ENCODE data around the gene SCFD2. TPM values are rescaled to one million over a fixed set of nuclear protein-coding genes. Genes with fewer than 3 reads are reported as not detected.
"Not testable (repeated sequence)": the region's sequence is repeated elsewhere in the genome, so short reads cannot be mapped to it uniquely, and the experiment has no call there.

SCFD2 gene
- polyA plus RNA-seq, 1 donor from 2014 or later: 5.0 TPM

DNA sequence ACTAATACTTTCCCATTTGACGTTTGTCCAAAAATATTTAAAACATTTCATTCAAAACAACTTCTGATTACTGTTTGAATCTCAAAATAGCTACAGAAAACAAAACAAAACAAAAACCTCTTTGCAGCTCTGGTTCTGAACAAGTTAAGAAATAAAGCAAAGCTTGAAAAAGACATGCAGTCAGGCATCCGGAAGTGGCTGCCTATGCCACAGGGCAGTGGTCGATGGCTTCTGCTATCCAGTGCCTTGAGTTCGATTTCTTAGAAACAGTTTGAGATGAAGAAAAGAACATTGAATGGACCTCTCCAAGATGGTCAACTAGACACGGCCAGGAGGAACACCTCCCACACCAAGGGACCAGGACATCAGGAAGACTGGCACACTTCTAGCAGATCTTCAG is 125.3 kb downstream of the SCFD2 start:
- Histone ChIP-seq H3K9me3 (ENCODE audit: low read length) (peaks cover 4% of the 10 kb centered on the region), H3K4me2 (ENCODE audit: low read length) (no peak overlapping the region), H3K4me3 (ENCODE audit: low read length) (no peak overlapping the region), H3K27ac (ENCODE audit: low read length) (no peak overlapping the region), H3K79me2 (replicated peaks; ENCODE audit: insufficient read depth, low read length) (no peaks in the 10 kb centered on the region), H3K9ac (ENCODE audit: low read length) (no peak overlapping the region), H2AFZ (ENCODE audit: low read depth, low read length) (no peak overlapping the region), H3K36me3 (ENCODE audit: insufficient read depth, low read length) (no peaks in the 10 kb centered on the region), H3F3A (ENCODE audit: insufficient read depth, low read length, poor library complexity, severe bottlenecking) (no peaks in the 10 kb centered on the region), H4K20me1 (ENCODE audit: insufficient read depth) (no peaks in the 10 kb centered on the region), H3K9me2 (ENCODE audit: insufficient read depth, low read length) (no peaks in the 10 kb centered on the region), H3K27me3 (ENCODE audit: insufficient read depth, low read depth, low read length) (no peaks in the 10 kb centered on the region)
- TF ChIP-seq SMC3 (conservative IDR thresholded peaks at IDR 0.05; ENCODE audit: poor library complexity) (no peak), EP300 (conservative IDR thresholded peaks at IDR 0.05; ENCODE audit: poor library complexity, severe bottlenecking) (no peak), TAF1 (IDR thresholded peaks at IDR 0.05; ENCODE audit: low read depth) (no peak), CTCF (IDR thresholded peaks at IDR 0.05; ENCODE audit: poor library complexity, severe bottlenecking) (no peak), POLR2AphosphoS5 (IDR thresholded peaks at IDR 0.05) (no peak)
- TF ChIP-seq, protein P1, sequence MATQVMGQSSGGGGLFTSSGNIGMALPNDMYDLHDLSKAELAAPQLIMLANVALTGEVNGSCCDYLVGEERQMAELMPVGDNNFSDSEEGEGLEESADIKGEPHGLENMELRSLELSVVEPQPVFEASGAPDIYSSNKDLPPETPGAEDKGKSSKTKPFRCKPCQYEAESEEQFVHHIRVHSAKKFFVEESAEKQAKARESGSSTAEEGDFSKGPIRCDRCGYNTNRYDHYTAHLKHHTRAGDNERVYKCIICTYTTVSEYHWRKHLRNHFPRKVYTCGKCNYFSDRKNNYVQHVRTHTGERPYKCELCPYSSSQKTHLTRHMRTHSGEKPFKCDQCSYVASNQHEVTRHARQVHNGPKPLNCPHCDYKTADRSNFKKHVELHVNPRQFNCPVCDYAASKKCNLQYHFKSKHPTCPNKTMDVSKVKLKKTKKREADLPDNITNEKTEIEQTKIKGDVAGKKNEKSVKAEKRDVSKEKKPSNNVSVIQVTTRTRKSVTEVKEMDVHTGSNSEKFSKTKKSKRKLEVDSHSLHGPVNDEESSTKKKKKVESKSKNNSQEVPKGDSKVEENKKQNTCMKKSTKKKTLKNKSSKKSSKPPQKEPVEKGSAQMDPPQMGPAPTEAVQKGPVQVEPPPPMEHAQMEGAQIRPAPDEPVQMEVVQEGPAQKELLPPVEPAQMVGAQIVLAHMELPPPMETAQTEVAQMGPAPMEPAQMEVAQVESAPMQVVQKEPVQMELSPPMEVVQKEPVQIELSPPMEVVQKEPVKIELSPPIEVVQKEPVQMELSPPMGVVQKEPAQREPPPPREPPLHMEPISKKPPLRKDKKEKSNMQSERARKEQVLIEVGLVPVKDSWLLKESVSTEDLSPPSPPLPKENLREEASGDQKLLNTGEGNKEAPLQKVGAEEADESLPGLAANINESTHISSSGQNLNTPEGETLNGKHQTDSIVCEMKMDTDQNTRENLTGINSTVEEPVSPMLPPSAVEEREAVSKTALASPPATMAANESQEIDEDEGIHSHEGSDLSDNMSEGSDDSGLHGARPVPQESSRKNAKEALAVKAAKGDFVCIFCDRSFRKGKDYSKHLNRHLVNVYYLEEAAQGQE (IDR thresholded peaks at IDR 0.05; ENCODE audit: borderline replicate concordance): no peak

DNA sequence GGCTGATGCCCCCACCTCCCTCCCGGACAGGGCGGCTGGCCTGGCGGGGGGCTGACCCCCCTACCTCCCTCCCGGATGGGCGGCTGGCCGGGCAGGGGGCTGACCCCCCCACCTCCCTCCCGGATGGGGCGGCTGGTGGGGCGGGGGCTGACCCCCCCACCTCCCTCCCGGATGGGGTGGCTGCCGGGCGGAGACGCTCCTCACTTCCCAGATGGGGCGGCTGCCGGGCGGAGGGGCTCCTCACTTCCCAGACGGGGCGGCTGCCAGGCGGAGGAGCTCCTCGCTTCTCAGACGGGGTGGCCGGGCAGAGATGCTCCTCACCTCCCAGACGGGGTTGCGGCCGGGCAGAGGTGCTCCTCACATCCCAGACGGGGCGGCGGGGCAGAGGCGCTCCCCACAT is 127.5 kb downstream of the SCFD2 start:
- not testable (repeated sequence) for H3K9me3 ChIP-seq (ENCODE audit: low read length); H3K9me2 ChIP-seq (ENCODE audit: insufficient read depth, low read length); H3K27ac ChIP-seq (ENCODE audit: low read length)

GRCh38 chr4:53237811-53238210 is 128.1 kb downstream of the SCFD2 start:
- not testable (repeated sequence) for H3K9ac ChIP-seq (ENCODE audit: low read length); H4K20me1 ChIP-seq (ENCODE audit: insufficient read depth); H3K9me2 ChIP-seq (ENCODE audit: insufficient read depth, low read length); H3K79me2 ChIP-seq (replicated peaks; ENCODE audit: insufficient read depth, low read length); H3K4me2 ChIP-seq (ENCODE audit: low read length); H2AFZ ChIP-seq (ENCODE audit: low read depth, low read length); H3K27ac ChIP-seq (ENCODE audit: low read length); H3K9me3 ChIP-seq (ENCODE audit: low read length); H3K4me3 ChIP-seq (ENCODE audit: low read length); H3K36me3 ChIP-seq (ENCODE audit: insufficient read depth, low read length); H3F3A ChIP-seq (ENCODE audit: insufficient read depth, low read length, poor library complexity, severe bottlenecking); H3K27me3 ChIP-seq (ENCODE audit: insufficient read depth, low read depth, low read length)

More for the DNA sequence above, 127.5 kb downstream of the SCFD2 start:
- H3K79me2 ChIP-seq (replicated peaks; ENCODE audit: insufficient read depth, low read length); H4K20me1 ChIP-seq (ENCODE audit: insufficient read depth); H2AFZ ChIP-seq (ENCODE audit: low read depth, low read length); H3K9ac ChIP-seq (ENCODE audit: low read length); H3K36me3 ChIP-seq (ENCODE audit: insufficient read depth, low read length); H3F3A ChIP-seq (ENCODE audit: insufficient read depth, low read length, poor library complexity, severe bottlenecking); H3K4me3 ChIP-seq (ENCODE audit: low read length); H3K4me2 ChIP-seq (ENCODE audit: low read length); H3K27me3 ChIP-seq (ENCODE audit: insufficient read depth, low read depth, low read length): not testable (repeated sequence)

DNA sequence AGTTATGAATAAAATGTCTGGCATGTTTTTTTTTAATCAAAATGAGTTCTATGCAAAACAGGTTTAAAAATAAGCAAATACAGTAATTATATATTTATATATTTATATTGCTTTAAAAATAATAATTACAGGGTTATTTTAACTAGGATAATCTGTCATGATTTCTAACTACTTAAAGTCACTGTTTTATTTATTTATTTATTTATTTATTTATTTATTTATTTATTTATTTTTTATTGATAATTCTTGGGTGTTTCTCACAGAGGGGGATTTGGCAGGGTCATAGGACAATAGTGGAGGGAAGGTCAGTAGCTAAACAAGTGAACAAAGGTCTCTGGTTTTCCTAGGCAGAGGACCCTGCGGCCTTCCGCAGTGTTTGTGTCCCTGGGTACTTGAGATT is 129.2 kb downstream of the SCFD2 start:
- not testable (repeated sequence) for H3K4me3 ChIP-seq (ENCODE audit: low read length); H3K9me3 ChIP-seq (ENCODE audit: low read length); H3K27me3 ChIP-seq (ENCODE audit: insufficient read depth, low read depth, low read length); H2AFZ ChIP-seq (ENCODE audit: low read depth, low read length); H3K27ac ChIP-seq (ENCODE audit: low read length); H3F3A ChIP-seq (ENCODE audit: insufficient read depth, low read length, poor library complexity, severe bottlenecking); H3K9ac ChIP-seq (ENCODE audit: low read length); H4K20me1 ChIP-seq (ENCODE audit: insufficient read depth); H3K36me3 ChIP-seq (ENCODE audit: insufficient read depth, low read length); H3K79me2 ChIP-seq (replicated peaks; ENCODE audit: insufficient read depth, low read length); H3K9me2 ChIP-seq (ENCODE audit: insufficient read depth, low read length); H3K4me2 ChIP-seq (ENCODE audit: low read length)
